DND-41 (cell line): Measurements from ENCODE around the gene PLSCR4.

Experiments used
- CTCF ChIP-seq: IDR thresholded peaks from 2 replicates; pipeline ENCODE4 v1.5.1; 2012; ENCODE audit warnings: borderline replicate concordance, low read length, moderate library complexity, mild to moderate bottlenecking; ENCODE audit not compliant: poor library complexity, severe bottlenecking; ENCODE audit errors: extremely low read depth
- EZH2 ChIP-seq: IDR thresholded peaks from 3 replicates; pipeline ENCODE4 v1.6.1; 2012; ENCODE audit warnings: borderline replicate concordance, low read depth, mild to moderate bottlenecking, moderate library complexity, low read length, inconsistent platforms; ENCODE audit not compliant: severe bottlenecking

GRCh38 chr3:146275476-146275875, 24.6 kb upstream of the PLSCR4 start:
- TF ChIP-seq CTCF (no peak), EZH2 (no peak)
